Erythroblast (primary cell): ENCODE measurements around the gene C5orf63.

Experiments
- GATA1 ChIP-seq: IDR thresholded peaks from 2 replicates; pipeline ENCODE4 v1.6.1; 2011; ENCODE audit warnings: low read depth, mild to moderate bottlenecking, control low read depth, low read length, moderate library complexity
- POLR2A ChIP-seq: IDR thresholded peaks from 2 replicates; pipeline ENCODE4 v1.6.1; 2011; ENCODE audit warnings: mild to moderate bottlenecking, low read length

- TF ChIP-seq POLR2A: no peak
- TF ChIP-seq GATA1: no peak
Observed at GRCh38 chr5:127061537-127061936, 11.8 kb downstream of the C5orf63 start.
